HG03139 (cell line): ENCODE measurements around the gene CDC6.

ENCODE experiments used
- ATAC-seq: cut with Tn5 transposase; IDR thresholded peaks from one replicate; pipeline ENCODE4 v1.9.1; 2021; ENCODE audit not compliant: unreplicated experiment

CDC6 gene

DNA sequence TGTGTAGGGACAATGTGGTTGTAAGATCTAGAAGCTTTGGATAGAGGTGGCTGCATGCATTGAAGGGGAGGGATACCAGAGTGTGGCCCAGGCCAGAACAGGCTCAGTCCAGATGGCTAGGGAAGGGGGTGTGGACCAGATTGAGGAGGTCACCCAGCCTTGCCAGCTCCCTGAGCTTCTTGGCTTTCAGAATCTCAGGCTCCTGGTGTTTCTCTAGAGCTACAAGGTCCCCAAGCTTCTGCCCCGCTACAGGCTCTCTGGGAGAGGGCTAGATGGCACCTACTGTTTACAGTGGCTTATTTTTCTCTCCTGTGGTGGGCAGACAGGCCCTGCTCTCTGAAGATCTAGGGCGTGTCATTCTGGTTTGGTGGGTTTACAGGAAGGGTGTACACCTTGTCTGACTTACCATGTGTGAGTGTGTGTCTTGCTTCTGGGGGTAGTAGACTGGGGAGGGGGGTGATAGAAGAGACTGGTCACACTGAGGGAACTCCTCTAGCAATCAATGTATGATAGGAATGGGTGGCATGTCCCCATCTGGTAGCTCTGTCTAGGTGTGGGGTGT is 22.4 kb downstream of the CDC6 start:
- ATAC-seq, result no peak

GRCh38 chr17:40310882-40311391 is 23.3 kb downstream of the CDC6 start:
- no peak for ATAC-seq

DNA sequence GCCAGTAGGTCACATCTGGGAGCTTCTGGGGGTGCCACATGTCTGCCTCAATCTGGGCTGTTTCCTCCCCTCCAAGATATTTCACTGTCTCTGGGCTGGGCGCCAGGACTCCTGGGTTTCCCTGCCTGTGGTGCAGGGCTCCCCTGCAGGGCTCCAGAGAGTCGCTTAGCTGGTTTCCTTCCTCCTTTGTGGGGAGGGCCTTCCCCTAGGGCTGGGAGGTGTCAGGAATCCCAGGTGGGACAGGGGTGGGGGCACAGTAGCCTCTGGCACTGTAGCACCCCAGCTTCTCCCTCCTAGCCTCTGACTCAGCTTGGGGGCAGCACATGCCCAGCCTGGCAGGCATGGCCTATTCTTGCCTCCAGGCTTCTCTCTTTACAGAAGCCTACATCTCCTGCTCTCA is 23.9 kb downstream of the CDC6 start:
- no peak for ATAC-seq

DNA sequence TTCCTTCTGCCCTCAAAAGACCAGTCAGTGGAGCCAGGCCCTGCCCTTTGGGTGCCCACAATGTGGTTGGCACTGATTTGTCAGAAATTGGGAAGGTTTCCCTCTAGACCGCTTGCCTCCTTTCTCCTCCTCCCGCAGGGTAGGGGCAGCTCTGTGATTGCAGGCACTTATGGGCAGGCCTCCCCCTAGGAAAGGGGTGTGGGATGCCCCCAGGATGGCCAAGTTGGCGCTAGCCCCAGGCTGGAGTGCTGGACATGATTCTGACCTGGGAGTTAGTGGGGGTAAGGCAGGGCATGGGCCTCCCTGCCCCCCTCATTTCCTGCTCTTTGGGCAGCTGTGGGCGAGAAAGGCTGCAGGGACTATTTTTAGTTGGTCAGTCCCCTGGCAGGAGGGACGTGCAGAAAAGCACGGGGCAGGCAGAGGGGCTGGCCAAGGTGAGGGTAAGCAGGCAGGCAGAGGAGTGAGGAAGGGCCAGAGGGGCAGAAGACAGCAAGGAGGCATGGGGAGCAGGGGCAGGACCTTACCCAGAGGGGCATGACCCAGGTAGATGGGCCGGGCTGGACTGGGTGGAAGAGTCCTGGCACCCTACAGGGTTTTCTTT is 24.6 kb downstream of the CDC6 start:
- no peak for ATAC-seq

DNA sequence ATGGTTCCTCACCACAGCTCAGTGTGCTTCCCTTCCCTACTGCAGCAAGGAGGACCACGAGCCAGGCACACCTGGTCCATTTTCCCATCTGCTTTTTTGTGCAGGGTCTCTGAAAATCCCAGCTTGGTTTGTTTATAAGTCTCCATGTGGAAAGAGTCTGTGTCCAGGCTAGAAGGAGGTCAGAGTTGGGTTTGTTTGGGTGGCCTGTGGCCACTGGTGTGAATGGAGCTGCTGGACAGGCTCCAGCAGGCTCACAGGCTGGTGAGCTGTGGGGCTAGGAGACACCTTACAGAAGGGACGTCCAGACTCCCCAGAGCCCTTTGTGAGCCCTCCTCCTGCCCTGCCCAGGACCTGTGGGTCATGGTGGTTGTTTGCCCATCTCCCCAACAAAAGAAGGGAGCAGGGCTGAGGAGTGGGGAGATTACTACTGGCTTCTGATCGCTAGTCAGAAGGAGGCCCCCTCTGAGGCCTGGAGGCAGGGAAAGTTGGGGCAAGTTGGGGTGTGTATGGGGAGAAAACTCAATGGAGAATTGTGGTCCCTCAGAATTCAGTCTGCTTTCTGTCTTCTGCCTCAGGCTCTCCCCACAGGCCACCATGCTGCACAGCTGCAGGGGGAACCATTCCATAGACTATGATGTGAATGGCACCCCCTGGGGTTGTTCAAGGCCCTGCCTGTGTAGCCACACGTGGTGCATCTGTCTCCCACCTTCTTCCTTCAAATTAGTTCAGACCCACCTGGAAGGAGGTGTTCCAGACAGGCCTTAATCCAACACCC is 25.4 kb downstream of the CDC6 start:
- ATAC-seq, result no peak

DNA sequence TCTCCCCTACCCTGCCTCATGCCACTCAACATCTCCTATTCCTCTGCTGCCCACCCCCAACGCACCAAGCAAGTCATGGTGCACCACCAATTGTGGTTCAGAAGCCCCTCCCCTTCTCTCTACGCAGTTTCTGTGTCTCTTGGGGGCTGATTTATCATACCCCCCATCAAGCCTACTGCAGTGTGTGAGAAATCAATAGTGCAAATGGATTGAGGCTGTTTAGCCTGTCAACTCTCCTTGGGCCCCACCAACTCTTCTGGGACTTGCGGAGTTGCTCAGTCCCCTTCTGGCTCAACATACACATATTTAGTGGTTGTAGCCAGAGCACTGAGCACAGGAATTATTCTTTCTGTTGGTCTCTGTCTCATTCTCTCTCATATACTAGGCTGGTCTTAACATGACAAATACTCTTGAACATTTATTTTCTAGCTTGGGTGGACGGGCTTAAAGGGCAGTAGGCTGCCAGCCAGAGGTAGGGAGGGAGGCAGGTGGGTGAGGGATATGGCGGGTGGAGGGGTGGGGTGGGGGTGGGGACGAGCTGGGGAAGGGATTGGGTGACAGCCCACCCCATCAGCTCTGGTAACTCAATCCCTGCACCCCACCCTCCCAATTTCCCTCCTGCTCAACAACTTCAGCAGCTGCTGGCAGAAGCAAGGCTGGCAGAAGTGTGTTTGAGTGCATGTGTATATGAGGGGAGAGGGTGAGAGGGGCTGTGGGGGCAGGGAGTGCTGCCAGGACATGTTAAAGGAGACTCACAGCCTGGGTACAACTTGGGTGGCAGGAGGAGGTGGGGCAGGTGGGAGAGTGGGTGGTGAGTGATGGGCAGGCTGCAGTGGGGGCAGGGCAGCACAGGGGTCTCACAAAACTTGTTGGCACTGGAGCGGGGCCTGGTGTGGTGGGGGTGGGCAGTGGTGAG is 26.2 kb downstream of the CDC6 start:
- ATAC-seq, result no peak

DNA sequence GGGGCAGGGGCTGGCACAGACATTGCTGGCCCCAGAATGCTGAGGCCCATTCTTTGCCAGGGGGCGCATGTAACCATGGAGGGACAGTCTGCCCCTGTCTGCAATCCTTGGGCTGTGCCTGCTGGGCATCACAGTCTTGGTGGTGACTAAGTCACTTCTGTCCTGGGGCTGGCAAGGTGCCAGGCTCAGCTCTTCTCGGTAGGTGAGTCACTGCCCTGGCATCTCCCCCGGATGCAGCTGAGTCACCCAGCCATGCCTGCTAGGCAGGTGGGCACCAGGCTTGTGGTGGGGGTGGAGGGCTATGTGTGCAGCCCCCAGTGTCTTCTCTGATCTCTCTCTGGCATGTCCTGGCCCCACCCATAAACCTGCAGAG is 26.9 kb downstream of the CDC6 start:
- ATAC-seq, result no peak

DNA sequence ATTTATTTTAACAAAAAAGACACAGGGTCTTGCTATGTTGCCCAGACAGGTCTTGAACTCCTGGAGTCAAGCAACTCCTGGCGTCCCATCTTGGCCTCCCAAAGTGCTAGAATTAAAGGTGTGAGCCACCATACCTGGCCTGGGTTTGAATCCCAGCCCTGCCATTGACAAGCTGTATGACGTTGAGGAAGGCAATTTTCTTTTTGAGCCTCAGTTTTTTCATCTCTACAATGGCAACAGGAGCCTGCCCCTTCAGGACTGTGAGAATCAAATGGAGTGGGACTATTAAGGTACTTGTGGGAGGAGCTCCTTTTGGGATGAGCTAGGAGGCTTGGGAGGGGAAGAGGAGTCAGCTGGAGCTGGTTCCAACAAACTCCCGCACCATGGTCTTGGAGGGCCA is 27.5 kb downstream of the CDC6 start:
- no peak for ATAC-seq

DNA sequence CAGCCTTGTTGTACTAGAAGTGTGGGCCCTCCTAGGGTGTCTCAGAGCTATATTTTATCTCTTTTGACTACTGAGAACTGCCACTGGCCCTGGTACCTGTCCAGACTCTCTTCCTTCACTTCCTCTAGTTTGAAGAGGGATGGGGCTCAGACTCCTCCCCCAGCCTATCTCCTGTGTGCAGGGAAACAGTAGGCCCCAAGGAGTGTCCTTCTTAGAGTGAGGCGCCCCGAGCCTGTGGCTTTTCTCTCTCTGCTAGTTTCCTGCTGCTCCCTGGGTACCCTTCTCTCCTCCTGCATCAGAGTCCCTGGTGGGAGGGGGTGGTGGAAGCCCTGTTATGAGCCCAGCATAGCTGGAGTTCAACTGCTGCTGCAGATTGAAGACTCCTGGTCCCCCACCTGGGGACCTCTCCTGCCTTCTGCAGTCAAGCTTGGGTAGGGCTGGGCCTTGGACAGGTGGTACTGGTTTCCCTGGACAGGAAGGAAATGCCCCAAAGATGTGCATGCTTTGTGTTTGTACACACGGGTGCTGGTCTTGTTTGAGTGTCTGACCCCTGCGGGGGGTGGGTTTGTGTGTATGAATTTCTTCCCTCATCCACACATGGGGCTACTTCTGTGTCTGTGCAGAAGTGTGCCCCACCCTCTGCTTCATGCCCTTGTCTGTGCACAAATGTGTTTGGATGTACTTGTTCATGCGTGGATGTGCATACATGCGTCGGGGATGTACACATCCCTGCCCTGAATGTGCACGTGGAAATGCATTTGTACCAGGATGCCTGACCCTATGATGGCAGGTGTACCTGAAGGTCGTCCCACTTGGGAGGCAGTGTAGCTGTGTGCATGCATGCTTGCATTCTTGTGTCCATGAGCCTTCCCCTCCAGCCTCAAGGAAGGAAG is 28.2 kb downstream of the CDC6 start:
- no peak for ATAC-seq

DNA sequence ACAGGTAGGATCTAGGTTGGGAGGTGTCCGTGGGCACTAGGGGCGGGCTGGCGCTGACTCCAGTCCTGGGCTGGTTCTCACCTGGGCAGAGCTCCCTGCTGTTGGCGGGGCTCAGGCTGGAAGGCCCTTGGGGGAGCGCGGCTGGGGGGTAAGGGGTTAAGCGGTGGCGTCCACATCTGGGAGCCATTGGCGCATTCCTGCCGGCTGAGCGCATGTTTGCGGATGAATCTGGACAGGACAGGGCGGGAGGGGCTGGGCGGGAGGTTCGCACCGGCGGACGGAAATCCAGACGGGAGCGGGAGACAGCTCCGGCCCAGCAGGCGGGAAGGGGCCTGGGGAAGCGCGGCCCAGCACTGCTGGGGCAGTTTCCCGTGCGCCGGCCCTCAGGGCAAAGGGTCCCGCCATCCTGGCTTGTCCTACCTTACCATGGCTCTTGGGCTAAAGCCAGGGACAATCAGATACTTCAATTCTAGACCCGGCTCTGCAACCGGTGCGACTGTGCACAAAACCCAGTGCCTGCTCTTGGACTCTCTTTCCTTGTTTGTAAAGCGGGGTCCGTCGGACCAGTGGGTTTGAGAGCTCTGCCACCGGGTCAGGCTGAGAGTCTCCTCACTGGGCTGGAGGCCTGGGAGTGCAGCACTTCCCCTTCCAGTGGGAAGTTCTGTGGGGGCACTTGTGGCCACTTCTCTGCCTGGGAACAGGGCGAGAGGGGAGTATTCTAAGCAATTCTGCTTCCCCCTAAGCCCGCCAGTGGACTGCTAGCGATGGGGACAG is 29.1 kb downstream of the CDC6 start:
- no peak for ATAC-seq

DNA sequence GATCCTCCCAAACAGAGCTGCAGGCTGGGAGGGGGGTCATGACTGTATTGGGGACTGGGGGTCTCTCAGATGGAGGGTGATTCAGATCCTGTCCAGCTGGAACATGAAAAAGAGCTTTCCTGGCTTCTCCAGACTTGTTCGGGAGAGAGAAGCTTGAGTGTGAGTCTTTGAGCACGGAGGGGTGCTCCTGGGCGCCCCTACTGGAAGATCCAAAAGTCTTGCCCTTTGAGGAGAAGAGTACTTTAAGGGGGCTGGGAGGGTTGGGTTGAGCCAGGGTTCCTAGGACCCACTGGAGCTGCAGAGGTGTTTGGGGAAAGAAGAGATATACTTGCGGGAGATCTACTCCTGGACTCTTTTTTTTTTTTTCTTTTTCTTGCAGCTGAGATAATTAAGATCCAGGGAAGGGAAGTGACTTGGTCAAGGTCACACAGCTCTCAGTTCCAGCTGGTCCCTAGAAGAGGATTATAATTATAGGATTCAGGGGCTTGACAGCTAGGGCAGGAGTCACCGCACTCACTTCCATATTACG is 29.7 kb downstream of the CDC6 start:
- no peak for ATAC-seq

GRCh38 chr17:40317880-40318829 is 30.5 kb downstream of the CDC6 start:
- peak; percentile 36 for ATAC-seq

GRCh38 chr17:40318830-40319391 is 31.2 kb downstream of the CDC6 start:
- no peak for ATAC-seq

DNA sequence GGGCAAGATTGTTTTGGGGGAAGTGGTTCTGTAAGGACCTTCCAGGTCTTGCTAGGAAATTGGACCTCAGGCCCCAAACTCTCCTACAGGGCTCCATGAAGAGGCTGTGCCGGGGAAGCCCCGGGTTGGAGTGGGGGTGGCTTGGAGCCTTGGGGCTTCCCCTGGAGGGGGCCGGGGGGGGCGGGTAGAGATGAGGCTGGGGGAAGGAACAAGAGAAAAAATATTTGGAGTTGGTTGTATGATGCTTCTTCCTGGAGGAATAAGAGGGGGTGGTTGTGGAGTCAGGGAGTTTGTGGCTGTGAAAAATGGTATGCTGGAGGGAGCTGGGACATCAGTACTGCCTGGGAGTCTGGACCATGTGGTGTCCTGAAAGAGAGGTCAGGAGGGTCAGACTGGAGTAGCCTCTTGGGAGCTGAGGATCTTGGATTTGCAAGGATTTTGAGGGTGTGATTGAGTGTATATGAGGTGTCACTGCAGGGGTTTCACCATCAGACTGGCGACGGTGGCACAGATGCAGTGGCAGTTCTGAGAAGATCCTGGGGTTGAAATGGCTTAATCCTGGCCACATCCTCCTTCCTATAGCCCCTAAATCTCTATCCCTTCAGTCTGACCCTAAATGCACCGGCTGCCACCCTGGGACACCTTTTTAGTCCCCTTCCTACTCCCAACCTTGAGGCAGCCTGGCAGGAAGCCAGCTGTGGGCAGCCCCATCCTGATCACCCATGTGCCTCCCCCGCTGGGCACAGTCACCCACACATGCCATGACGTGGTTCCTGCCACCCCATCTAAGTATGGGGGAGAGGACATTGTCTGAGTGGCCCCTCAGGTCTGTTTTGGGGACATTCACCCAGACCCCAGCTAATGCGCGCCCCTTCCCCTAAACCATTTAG is 32.2 kb downstream of the CDC6 start:
- ATAC-seq, result no peak

GRCh38 chr17:40320756-40321523 is 33.3 kb downstream of the CDC6 start:
- ATAC-seq, result no peak

DNA sequence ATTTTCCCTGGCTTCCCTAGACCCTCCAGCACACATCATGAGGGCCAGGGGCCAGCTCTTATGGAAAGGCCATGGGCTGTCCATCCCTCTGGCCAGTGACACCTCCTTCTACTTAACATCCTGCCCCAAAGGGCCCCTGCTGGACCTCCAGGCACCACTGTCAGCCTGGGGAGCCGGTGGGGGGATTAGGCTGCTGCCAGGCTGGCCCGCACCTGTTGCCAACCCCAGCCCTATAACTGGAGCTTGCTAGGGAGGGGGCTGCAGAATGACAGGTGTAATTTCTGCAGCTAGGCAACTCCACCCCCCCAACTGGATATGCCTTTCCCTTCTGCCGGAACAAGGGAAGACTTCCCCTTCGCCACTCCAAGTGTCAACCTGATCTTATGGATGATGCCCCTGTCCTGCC is 33.8 kb downstream of the CDC6 start:
- ATAC-seq, result no peak
